Liver (tissue), 9 donors: ENCODE data around the gene PSMC4. TPM values are rescaled to one million over a fixed set of nuclear protein-coding genes. Genes with fewer than 3 reads are reported as not detected.

Experiments used
- DNase-seq: peaks from one replicate; pipeline ENCODE4 v3.0.0-alpha.2; 2017; ENCODE audit warnings: low spot score
- H3K27ac ChIP-seq, 2 donors: one replicate each; pipeline ENCODE4 v1.7.0; 2013; ENCODE audit warnings: inconsistent platforms in 2 of 2, low read length in 2 of 2, control low read depth in 1 of 2, low read depth in 1 of 2, mild to moderate bottlenecking in 1 of 2
- H3K27me3 ChIP-seq, 4 donors: one replicate each; pipeline versions ENCODE4 v1.6.1 to v1.7.0; 2013; ENCODE audit warnings: low read length in 3 of 4, inconsistent platforms in 1 of 4, mild to moderate bottlenecking in 1 of 4, moderate library complexity in 1 of 4; ENCODE audit not compliant: control insufficient read depth in 4 of 4, insufficient read depth in 4 of 4
- H3K36me3 ChIP-seq, 4 donors: one replicate each; pipeline versions ENCODE4 v1.6.1 to v1.7.0; 2013; ENCODE audit warnings: low read length in 3 of 4, mild to moderate bottlenecking in 3 of 4, low read depth in 1 of 4, moderate library complexity in 1 of 4; ENCODE audit not compliant: control insufficient read depth in 4 of 4, insufficient read depth in 3 of 4
- H3K4me1 ChIP-seq, 4 donors: one replicate each; pipeline versions ENCODE4 v1.6.1 to v1.7.0; 2013; ENCODE audit warnings: low read length in 3 of 4, mild to moderate bottlenecking in 3 of 4, moderate library complexity in 1 of 4; ENCODE audit not compliant: control insufficient read depth in 4 of 4, insufficient read depth in 4 of 4
- H3K4me3 ChIP-seq, 3 donors: one replicate each; pipeline versions ENCODE4 v1.6.1 to v1.7.0; 2013; ENCODE audit warnings: low read length in 3 of 3, control low read depth in 1 of 3, low read depth in 1 of 3, mild to moderate bottlenecking in 1 of 3
- H3K9ac ChIP-seq, 2 donors: one replicate each; pipeline ENCODE4 v1.7.0; 2013; ENCODE audit warnings: low read length in 2 of 2, mild to moderate bottlenecking in 2 of 2, moderate library complexity in 2 of 2, control low read depth in 1 of 2, low read depth in 1 of 2
- H3K9me3 ChIP-seq, 4 donors: one replicate each; pipeline versions ENCODE4 v1.6.1 to v1.7.0; 2013; ENCODE audit warnings: low read length in 3 of 4; ENCODE audit not compliant: control insufficient read depth in 4 of 4
- EGR1 ChIP-seq, 2 donors: IDR thresholded peaks; 2 replicates each; pipeline ENCODE4 v1.6.1; 2016 to 2018; ENCODE audit warnings: antibody characterized with exemption in 2 of 2, low read depth in 2 of 2
- FOXA2 ChIP-seq: IDR thresholded peaks from 2 replicates; pipeline ENCODE4 v1.6.1; 2016; ENCODE audit warnings: antibody characterized with exemption
- GABPA ChIP-seq, 2 donors: IDR thresholded peaks in 1 of 2; conservative IDR thresholded peaks in 1 of 2; 2 replicates each; pipeline ENCODE4 v1.6.1; 2016; ENCODE audit warnings: antibody characterized with exemption in 2 of 2, mild to moderate bottlenecking in 1 of 2, moderate library complexity in 1 of 2
- HNF4A ChIP-seq, 2 donors: conservative IDR thresholded peaks; 2 replicates each; pipeline ENCODE4 v1.6.1; 2016; ENCODE audit warnings: antibody characterized with exemption in 2 of 2, mild to moderate bottlenecking in 2 of 2
- JUND ChIP-seq, 2 donors: IDR thresholded peaks; 2 replicates each; pipeline ENCODE4 v1.6.1; 2016; ENCODE audit warnings: antibody characterized with exemption in 2 of 2
- MAX ChIP-seq: IDR thresholded peaks from 2 replicates; pipeline ENCODE4 v1.6.1; 2016; ENCODE audit warnings: antibody characterized with exemption
- NR2F2 ChIP-seq: IDR thresholded peaks from 2 replicates; pipeline ENCODE4 v1.6.1; 2016; ENCODE audit warnings: antibody characterized with exemption
- RAD21 ChIP-seq, 2 donors: IDR thresholded peaks; 2 replicates each; pipeline ENCODE4 v1.6.1; 2016; ENCODE audit warnings: antibody characterized with exemption in 2 of 2, mild to moderate bottlenecking in 2 of 2
- REST ChIP-seq: IDR thresholded peaks from 2 replicates; pipeline ENCODE4 v1.6.1; 2016; ENCODE audit warnings: antibody characterized with exemption, mild to moderate bottlenecking
- SP1 ChIP-seq: IDR thresholded peaks from 2 replicates; pipeline ENCODE4 v1.6.1; 2018; ENCODE audit warnings: antibody characterized with exemption, mild to moderate bottlenecking
- TAF1 ChIP-seq: conservative IDR thresholded peaks from 2 replicates; pipeline ENCODE4 v1.6.1; 2016; ENCODE audit warnings: antibody characterized with exemption, mild to moderate bottlenecking
- YY1 ChIP-seq: IDR thresholded peaks from 2 replicates; pipeline ENCODE4 v1.6.1; 2016; ENCODE audit warnings: antibody characterized with exemption, mild to moderate bottlenecking
- ZBTB33 ChIP-seq: IDR thresholded peaks from 2 replicates; pipeline ENCODE4 v1.6.1; 2016; ENCODE audit warnings: antibody characterized with exemption
- WGBS: extraction: QIAGEN DNeasy Blood & Tissue Kit; methylation state at CpG from one replicate; pipeline ENCODE4 v1.1.7; 2013; 5-methylcytosine and 5-hydroxymethylcytosine counted together
- polyA plus RNA-seq, 2 donors: library from polyadenylated mRNA; stranded (reverse) in 1 of 2; unstranded in 1 of 2; fragments of 200-250 nt in 1 of 2; fragments of >200 nt in 1 of 2; fragmentation: Nextera tagmentation in 1 of 2; extraction: Ambion mirVana in 1 of 2; gene quantifications; one replicate each; pipeline versions ENCODE4 v1.2.1 to v1.2.3, GENCODE V29; 2013 to 2015
- total RNA-seq, 2 donors: library from RNA; depleted of rRNA; stranded (reverse); fragments of >200 nt; gene quantifications; one replicate each; pipeline ENCODE4 v1.2.3, GENCODE V29; 2014
- donor health status: healthy.
- donor health status: healthy.
- donor health status: healthy.
- donor health status: healthy.
- donor health status: healthy.

The PSMC4 gene
- total and polyA plus RNA-seq, 4 donors, result 46.0 to 89.3 (median 79.7) TPM

- DNase-seq, result no peak
- Histone ChIP-seq H3K36me3 (peaks cover under 1 to 15% (median 2%) of the 10 kb centered on the region in 4 donors), H3K27me3 (no peaks in the 10 kb centered on the region), H3K9ac (no peak overlapping the region), H3K9me3 (no peaks in the 10 kb centered on the region), H3K4me3 (no peak overlapping the region), H3K27ac (no peak overlapping the region), H3K4me1 (peaks cover 4 to 22% (median 11%) of the 10 kb centered on the region in 4 donors)
- WGBS, result 97% methylated on average over 15 of the region's 15 CpGs
- TF ChIP-seq MAX (no peak), REST (no peak), SP1 (no peak)
Measured at GRCh38 chr19:39968789-39969188, 2.2 kb upstream of the PSMC4 start.

- TF ChIP-seq NR2F2 (no peak), YY1 (no peak), TAF1 (no peak), HNF4A (conservative IDR thresholded peaks at IDR 0.05) (no peak), FOXA2 (no peak), REST (no peak), ZBTB33 (no peak), EGR1 (IDR thresholded peaks at IDR 0.05; ENCODE audit: low read depth in 2 of 2) (no peak), RAD21 (IDR thresholded peaks at IDR 0.05) (no peak), GABPA (IDR thresholded peaks at IDR 0.05 in 1 of 2, conservative IDR thresholded peaks at IDR 0.05 in 1 of 2) (no peak), JUND (IDR thresholded peaks at IDR 0.05) (no peak), SP1 (no peak)
- Histone ChIP-seq H3K27ac (no peak overlapping the region), H3K27me3 (no peaks in the 10 kb centered on the region), H3K9me3 (no peaks in the 10 kb centered on the region), H3K4me1 (peaks cover 4 to 22% (median 11%) of the 10 kb centered on the region in 4 donors), H3K4me3 (no peak overlapping the region), H3K36me3 (peaks cover 4 to 20% (median 6%) of the 10 kb centered on the region in 4 donors), H3K9ac (no peak overlapping the region)
- WGBS, result 70% methylated on average over 6 of the region's 6 CpGs
- DNase-seq, result no peak
Measured at GRCh38 chr19:39969266-39969665, 1.7 kb upstream of the PSMC4 start.
